Measurements from ENCODE around the gene APOA5. TPM values are rescaled to one million over a fixed set of nuclear protein-coding genes. Genes with fewer than 3 reads are reported as not detected.
A peak's percentile ranks its signal among the peaks of the same experiment; 100 is the strongest.

APOA5 gene
- total RNA-seq, 2 experiments from 2014 or later = not detected

DNA sequence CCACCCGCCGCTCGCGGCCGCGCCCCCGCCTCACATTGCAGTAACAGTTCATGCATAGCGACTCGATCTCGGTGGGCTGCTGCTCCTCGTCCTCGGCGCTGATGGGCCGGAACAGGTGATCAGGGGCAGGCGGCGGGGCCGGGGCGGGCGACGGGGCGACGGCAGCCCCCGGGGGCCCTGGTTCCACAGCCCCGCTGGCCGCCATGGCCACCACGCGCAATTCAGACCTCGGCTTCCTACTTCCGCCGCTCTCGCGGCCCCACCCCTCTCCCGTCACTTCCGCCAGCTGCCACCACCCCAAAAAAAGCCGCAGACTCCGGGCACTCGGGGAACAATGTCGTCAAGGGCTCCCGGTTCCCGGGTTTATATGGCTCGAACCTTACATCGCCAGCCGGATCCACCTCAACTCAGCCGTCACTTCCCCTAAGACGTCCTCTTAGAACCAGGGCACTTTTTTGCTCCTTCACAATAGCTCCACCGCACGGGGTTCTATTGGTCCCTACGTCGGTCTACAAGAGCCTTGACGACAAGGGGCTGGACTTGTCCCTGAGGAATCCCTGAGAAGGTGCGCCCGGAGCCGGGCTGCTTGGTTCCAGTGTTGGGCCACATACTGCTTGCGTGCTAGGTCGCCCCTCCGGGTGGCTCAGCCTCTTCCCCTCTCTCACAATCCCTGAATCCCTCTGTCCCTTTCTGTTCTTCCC is 3.7 kb downstream of the APOA5 start, which contains the start of gene ZPR1:
TSS of gene ZPR1 (minus strand) at position 238 of the 701 bp plus-strand sequence. CDS start at position 205, 33 bp downstream.
- no peaks in the 10 kb centered on the region for H3K9me3 Mint-ChIP-seq
- peak; percentile 78 for ATAC-seq (ENCODE audit: low read depth)
- H3K36me3 Mint-ChIP-seq = peaks cover 20% of the 10 kb centered on the region
- peaks cover 27% of the 10 kb centered on the region for H3K4me1 Mint-ChIP-seq
- peaks cover 3% of the 10 kb centered on the region for H3K27me3 Mint-ChIP-seq
- DNase-seq = peak; percentile 89
- peak within 1 kb of the TSS; percentile 96 for H3K4me3 Mint-ChIP-seq
- H3K27ac Mint-ChIP-seq = peak within 1 kb of the TSS; percentile 96
- POLR2A ChIA-PET = interaction anchor here (0.8 to 8.0 kb wide), 12 partner anchors 9 to 443 kb away, joined by 3 to 79 read pairs (median 4); partner anchors contain the start of genes BUD13 and PAFAH1B2

- Mint-ChIP-seq H3K36me3 (peaks cover 24% of the 10 kb centered on the region), H3K27ac (peak overlapping the region; percentile 71), H3K9me3 (no peaks in the 10 kb centered on the region), H3K4me1 (peaks cover 30% of the 10 kb centered on the region), H3K27me3 (peaks cover 3% of the 10 kb centered on the region), H3K4me3 (peak overlapping the region; percentile 96)
- POLR2A ChIA-PET = interaction anchor here (0.9 to 8.0 kb wide), 11 partner anchors 8 to 444 kb away, joined by 3 to 79 read pairs (median 4); partner anchors contain the start of genes BUD13 and PAFAH1B2
- DNase-seq = peak; percentile 33
- ATAC-seq (ENCODE audit: low read depth) = no peak
Observed at GRCh38 chr11:116787436-116787785, 4.3 kb downstream of the APOA5 start.

- DNase-seq = no peak
- POLR2A ChIA-PET = interaction anchor here (0.9 to 8.0 kb wide), 12 partner anchors 8 to 444 kb away, joined by 3 to 79 read pairs (median 4); partner anchors contain the start of genes BUD13, PAFAH1B2 and SIDT2
- Mint-ChIP-seq H3K4me1 (peaks cover 32% of the 10 kb centered on the region), H3K27ac (peak overlapping the region; percentile 71), H3K4me3 (peak overlapping the region; percentile 96), H3K9me3 (no peaks in the 10 kb centered on the region), H3K36me3 (peaks cover 28% of the 10 kb centered on the region), H3K27me3 (peaks cover 3% of the 10 kb centered on the region)
- no peak for ATAC-seq (ENCODE audit: low read depth)
Observed at GRCh38 chr11:116786966-116787365, 4.7 kb downstream of the APOA5 start.

DNA sequence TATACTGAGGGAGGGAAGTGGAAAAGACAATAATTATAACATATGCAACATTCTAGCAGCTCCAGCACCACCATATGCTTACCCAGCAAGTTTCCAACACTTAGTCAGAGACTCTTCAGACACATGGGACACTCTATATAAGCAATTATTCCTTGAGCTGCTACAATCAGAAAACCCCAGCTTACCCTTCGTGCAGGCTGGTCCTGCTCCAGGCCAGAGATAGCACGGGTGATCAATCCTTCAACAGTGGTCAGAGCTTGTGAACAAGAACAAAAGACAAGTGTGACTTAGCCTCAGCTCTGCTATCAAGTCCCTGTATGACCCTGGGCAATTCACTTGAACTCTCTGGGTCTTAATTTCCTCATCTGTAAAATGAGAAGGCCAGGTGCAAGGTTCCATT is 5.4 kb downstream of the APOA5 start:
- DNase-seq (no peak), ATAC-seq (ENCODE audit: low read depth) (no peak)
- Mint-ChIP-seq H3K4me3 (peak overlapping the region; percentile 96), H3K9me3 (no peaks in the 10 kb centered on the region), H3K4me1 (peaks cover 34% of the 10 kb centered on the region), H3K27me3 (peaks cover 3% of the 10 kb centered on the region), H3K27ac (no peak overlapping the region), H3K36me3 (peaks cover 30% of the 10 kb centered on the region)
- POLR2A ChIA-PET = interaction anchor here (1.2 to 8.0 kb wide), 5 partner anchors 13 to 393 kb away, joined by 3 to 79 read pairs (median 8); partner anchors contain the start of genes BUD13, PAFAH1B2 and SIDT2

DNA sequence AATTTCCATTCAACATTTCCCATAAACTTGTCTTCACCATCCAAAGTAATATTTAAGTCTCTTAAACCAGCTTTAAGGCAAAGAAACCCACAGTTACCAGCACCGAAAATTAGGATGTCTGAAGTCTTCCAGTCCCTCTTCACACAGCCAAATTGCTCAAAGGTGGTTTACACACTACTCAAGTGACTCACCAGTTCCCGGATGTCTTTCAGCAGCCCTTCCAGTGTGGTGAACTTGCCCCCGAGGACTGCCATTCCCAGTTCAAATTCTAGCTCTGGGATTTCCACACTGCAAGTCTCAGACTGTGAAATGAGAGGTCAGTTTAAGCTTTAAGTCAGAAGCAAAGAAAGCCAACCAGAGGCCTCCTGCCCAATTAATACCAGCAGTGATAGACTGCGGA is 9.0 kb downstream of the APOA5 start:
- peaks cover 58% of the 10 kb centered on the region for H3K36me3 Mint-ChIP-seq
- no peaks in the 10 kb centered on the region for H3K27me3 Mint-ChIP-seq
- no peak overlapping the region for H3K27ac Mint-ChIP-seq
- ATAC-seq (ENCODE audit: low read depth) = no peak
- H3K9me3 Mint-ChIP-seq = no peaks in the 10 kb centered on the region
- no peak overlapping the region for H3K4me3 Mint-ChIP-seq
- POLR2A ChIA-PET = interaction anchor here (1.6 kb wide), 1 partner anchor 10 kb away, joined by 8 read pairs; the partner anchor contains the start of gene BUD13
- no peak for DNase-seq
- peaks cover 39% of the 10 kb centered on the region for H3K4me1 Mint-ChIP-seq

GRCh38 chr11:116778556-116778955 is 13.1 kb downstream of the APOA5 start:
- Mint-ChIP-seq H3K36me3 (peaks cover 55% of the 10 kb centered on the region), H3K4me1 (peaks cover 41% of the 10 kb centered on the region), H3K4me3 (no peak overlapping the region), H3K27me3 (no peaks in the 10 kb centered on the region), H3K9me3 (no peaks in the 10 kb centered on the region), H3K27ac (no peak overlapping the region)
- ATAC-seq (ENCODE audit: low read depth) = no peak
- POLR2A ChIA-PET = interaction anchor here (1.3 to 1.7 kb wide), 2 partner anchors 9 to 11 kb away, joined by 3 to 4 read pairs; partner anchors contain the start of gene ZPR1
- DNase-seq = no peak

DNA sequence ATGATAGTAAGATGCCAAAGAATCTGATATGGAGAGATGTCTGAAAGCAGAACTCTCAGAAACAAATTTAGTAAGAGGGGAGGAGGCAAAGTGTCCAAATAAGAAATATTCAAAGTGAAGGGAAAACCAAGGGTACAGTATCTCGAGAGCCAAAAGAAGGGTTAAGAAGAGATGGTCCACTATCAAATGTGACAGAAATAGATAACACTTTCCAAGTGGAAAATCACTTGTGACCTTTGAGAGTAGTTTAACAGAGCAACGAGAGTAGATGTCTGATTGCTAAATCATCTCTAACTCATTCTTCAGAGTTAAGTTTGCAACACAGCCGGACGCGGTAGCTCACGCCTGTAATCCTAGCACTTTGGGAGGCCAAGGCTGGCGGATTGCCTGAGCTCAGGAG is 14.6 kb downstream of the APOA5 start:
- ATAC-seq (ENCODE audit: low read depth) (no peak), DNase-seq (no peak)
- Mint-ChIP-seq H3K9me3 (no peaks in the 10 kb centered on the region), H3K36me3 (peaks cover 46% of the 10 kb centered on the region), H3K27ac (no peak overlapping the region), H3K4me3 (no peak overlapping the region), H3K4me1 (peaks cover 38% of the 10 kb centered on the region), H3K27me3 (no peaks in the 10 kb centered on the region)
- POLR2A ChIA-PET = interaction anchor here (1.6 kb wide), 1 partner anchor 11 kb away, joined by 6 read pairs; the partner anchor contains the start of gene ZPR1

- Mint-ChIP-seq H3K27me3 (no peaks in the 10 kb centered on the region), H3K27ac (no peak overlapping the region), H3K9me3 (no peaks in the 10 kb centered on the region), H3K4me3 (no peak overlapping the region), H3K36me3 (peaks cover 45% of the 10 kb centered on the region), H3K4me1 (peaks cover 43% of the 10 kb centered on the region)
- no peak for ATAC-seq (ENCODE audit: low read depth)
- POLR2A ChIA-PET = interaction anchor here (1.6 kb wide), 1 partner anchor 11 kb away, joined by 6 read pairs; the partner anchor contains the start of gene ZPR1
- no peak for DNase-seq
Observed at GRCh38 chr11:116776522-116776984, 15.1 kb downstream of the APOA5 start.

- H3K36me3 Mint-ChIP-seq = peaks cover 40% of the 10 kb centered on the region
- no peak overlapping the region for H3K4me3 Mint-ChIP-seq
- H3K27ac Mint-ChIP-seq = no peak overlapping the region
- DNase-seq (no peak), ATAC-seq (ENCODE audit: low read depth) (no peak)
- POLR2A ChIA-PET = interaction anchor here (0.6 to 1.6 kb wide), 2 partner anchors 12 to 65 kb away, joined by 3 to 6 read pairs; partner anchors contain the start of gene ZPR1
- peaks cover 43% of the 10 kb centered on the region for H3K4me1 Mint-ChIP-seq
- H3K9me3 Mint-ChIP-seq = no peaks in the 10 kb centered on the region
- H3K27me3 Mint-ChIP-seq = no peaks in the 10 kb centered on the region
Observed at GRCh38 chr11:116775975-116776374, 15.7 kb downstream of the APOA5 start.

DNA sequence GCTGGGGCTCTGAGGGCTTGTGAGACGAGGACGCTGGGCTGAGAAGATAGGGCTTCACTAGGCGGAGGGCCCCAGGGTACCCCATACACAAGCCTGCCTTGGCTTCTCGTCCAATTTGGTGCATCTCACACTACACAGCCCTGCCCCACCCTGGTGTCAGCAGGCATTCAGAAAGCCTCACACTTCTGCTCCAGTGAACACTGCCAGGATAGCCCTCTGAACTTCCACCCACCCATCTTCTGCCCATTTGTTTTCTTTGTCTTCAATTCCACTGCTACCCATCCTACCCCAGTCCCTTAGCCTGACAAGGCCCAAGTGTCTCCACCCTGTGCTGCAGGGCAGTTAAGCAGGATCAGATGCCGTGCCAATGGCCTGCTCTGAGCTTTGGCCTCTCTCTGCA is 17.0 kb downstream of the APOA5 start:
- H3K4me3 Mint-ChIP-seq = peak overlapping the region; percentile 22
- POLR2A ChIA-PET = interaction anchor here (1.9 to 5.0 kb wide), 2 partner anchors 12 to 79 kb away, joined by 4 to 26 read pairs; partner anchors contain the start of gene ZPR1
- peaks cover 38% of the 10 kb centered on the region for H3K4me1 Mint-ChIP-seq
- no peaks in the 10 kb centered on the region for H3K27me3 Mint-ChIP-seq
- H3K36me3 Mint-ChIP-seq = peaks cover 38% of the 10 kb centered on the region
- H3K27ac Mint-ChIP-seq = peak overlapping the region; percentile 57
- no peak for DNase-seq
- no peaks in the 10 kb centered on the region for H3K9me3 Mint-ChIP-seq
- no peak for ATAC-seq (ENCODE audit: low read depth)

GRCh38 chr11:116773203-116774097 is 18.2 kb downstream of the APOA5 start:
- ATAC-seq (ENCODE audit: low read depth) (peak; percentile 34), DNase-seq (no peak)
- peak overlapping the region; percentile 96 for H3K4me3 Mint-ChIP-seq
- H3K36me3 Mint-ChIP-seq = peaks cover 32% of the 10 kb centered on the region
- POLR2A ChIA-PET = interaction anchor here (1.0 to 5.0 kb wide), 8 partner anchors 10 to 406 kb away, joined by 3 to 26 read pairs (median 6); partner anchors contain the start of genes PAFAH1B2, SIDT2 and ZPR1
- no peaks in the 10 kb centered on the region for H3K9me3 Mint-ChIP-seq
- no peaks in the 10 kb centered on the region for H3K27me3 Mint-ChIP-seq
- H3K27ac Mint-ChIP-seq = peak overlapping the region; percentile 95
- peaks cover 38% of the 10 kb centered on the region for H3K4me1 Mint-ChIP-seq

DNA sequence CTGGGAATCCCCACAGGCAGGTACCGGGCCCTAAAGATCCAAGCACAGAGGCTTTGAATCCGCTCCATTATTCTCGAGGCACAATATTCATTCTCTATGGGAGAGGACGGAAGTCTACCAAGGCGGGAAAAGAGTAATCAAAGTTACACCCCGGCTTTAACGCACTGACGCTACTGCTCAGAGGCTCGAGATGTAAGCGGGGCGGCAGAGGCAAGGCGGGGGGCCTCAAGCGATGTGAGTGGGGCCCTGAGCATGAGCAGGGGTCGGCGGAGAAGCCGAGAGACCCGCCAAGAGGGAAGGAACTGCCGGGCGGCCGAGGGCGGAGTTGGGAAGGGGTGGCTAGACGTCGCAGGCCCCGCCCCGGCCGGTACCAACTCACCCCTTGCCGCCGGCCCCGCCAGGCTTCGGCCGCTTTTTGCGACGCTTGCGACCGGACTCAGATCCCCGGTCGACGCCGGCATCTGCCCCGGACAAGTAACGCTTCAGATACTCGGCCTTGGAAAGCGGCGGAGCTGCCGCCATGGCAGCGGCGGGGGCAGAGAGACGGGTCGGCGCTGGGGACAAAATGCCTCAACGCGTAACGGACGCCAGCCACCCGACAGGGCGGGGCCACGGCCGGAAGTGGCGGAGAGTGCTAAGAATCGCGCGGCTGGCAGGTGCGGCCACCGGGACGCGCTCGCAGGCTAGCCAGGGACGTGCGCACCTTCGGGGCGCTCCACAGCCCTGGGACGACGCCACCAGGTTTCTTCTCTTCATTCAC is 19.1 kb downstream of the APOA5 start, which contains the start of gene BUD13:
TSS of gene BUD13 (minus strand) at position 545 of the 760 bp plus-strand sequence. CDS start at position 522, 23 bp downstream.
- H3K27me3 Mint-ChIP-seq = no peaks in the 10 kb centered on the region
- peak; percentile 92 for ATAC-seq (ENCODE audit: low read depth)
- H3K36me3 Mint-ChIP-seq = peaks cover 25% of the 10 kb centered on the region
- no peaks in the 10 kb centered on the region for H3K9me3 Mint-ChIP-seq
- peaks cover 34% of the 10 kb centered on the region for H3K4me1 Mint-ChIP-seq
- POLR2A ChIA-PET = interaction anchor here (0.7 to 5.0 kb wide), 9 partner anchors 10 to 459 kb away, joined by 3 to 26 read pairs (median 5); partner anchors contain the start of genes PAFAH1B2, SIDT2 and ZPR1
- H3K4me3 Mint-ChIP-seq = peak within 1 kb of the TSS; percentile 96
- peak within 1 kb of the TSS; percentile 95 for H3K27ac Mint-ChIP-seq
- peak; percentile 98 for DNase-seq

Data from activated naive CD8-positive, alpha-beta T cell treated with anti-CD3 and anti-CD28 coated beads, Interleukin-2, amount 10 ng/mL, durations not matched to agents 7 days and 5 days (primary cell).